HK-2 (cell line): ENCODE results near the gene LIMCH1.

ENCODE experiments used
- DNase-seq: peaks from one replicate; pipeline ENCODE4 v3.0.0-alpha.2; 2018; ENCODE audit not compliant: unreplicated experiment

Gene LIMCH1

DNA sequence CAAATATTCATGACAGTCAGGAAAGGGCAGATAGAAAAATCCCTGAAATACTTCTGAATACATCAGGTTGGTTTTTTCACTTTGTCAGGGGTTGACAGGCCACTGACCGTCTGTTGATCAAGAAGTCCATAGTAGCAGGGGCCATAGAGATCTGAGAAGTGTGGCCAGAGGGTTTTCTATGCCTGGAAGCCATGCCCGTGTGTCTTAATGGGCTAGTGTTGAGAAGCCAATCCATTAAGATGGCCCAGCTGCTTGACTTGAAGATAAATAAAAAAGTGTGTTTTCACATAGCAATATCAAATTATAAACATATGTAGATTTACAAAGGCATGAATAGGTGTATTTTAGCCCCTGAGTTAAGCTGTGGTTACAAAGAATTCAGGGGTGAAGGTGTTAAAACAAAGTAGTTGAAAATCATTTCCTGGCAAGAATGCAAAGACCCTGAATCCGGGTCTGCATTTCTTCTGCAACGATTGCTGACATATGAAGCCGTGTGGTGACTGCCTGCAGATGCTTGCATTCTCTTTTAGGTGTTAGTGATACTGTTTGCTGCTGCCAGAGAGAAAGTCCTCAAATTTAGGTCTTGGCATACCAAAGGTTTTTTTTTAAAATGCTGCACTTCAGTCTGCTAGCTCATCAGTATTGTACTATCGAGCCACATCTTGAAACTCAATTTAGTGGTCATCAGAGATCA lies 9.3 kb upstream of the LIMCH1 start:
- no peak for DNase-seq

GRCh38 chr4:41530741-41531140 lies 7.2 kb upstream of the LIMCH1 start:
- DNase-seq: no peak

DNA sequence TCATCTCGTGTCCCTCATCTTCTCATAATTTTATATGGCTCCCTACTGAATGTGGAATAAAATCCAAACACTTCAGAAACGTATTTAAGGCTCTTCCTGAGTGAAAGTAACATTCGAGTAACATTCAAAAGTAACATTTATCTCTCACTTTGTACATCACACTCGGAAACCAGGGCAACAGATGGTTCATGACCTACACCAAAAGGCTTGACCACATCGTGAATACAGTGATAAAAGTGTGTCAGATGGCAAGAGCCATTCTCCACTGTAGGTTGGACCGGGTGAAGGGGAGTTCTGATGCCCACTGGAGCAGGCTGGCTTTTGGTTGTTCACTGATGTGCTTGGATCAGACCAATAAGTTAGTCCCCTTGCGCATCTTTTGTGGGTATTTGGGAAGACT lies 5.6 kb upstream of the LIMCH1 start:
- DNase-seq: no peak

DNA sequence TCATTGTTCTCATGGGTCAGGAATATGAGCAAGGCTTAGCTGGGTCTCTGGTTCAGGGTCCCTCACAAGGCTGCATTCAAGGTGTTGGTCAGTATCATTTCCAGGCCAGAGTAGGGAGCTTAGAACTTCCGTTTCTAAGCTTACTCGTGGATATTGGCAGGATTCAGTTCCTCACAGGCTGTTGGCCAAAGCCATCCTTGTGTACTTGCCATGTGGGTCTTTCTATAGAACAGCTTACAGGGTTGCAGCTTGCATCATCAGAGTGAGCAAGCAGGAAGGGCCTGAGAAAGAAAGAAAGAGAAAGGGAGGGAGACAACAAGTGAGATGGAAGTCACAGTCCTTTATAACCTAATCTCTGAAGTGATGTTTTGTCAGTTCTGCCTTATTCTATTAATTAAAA lies 5.1 kb upstream of the LIMCH1 start:
- no peak for DNase-seq

GRCh38 chr4:41533680-41534079 lies 4.3 kb upstream of the LIMCH1 start:
- no peak for DNase-seq

DNA sequence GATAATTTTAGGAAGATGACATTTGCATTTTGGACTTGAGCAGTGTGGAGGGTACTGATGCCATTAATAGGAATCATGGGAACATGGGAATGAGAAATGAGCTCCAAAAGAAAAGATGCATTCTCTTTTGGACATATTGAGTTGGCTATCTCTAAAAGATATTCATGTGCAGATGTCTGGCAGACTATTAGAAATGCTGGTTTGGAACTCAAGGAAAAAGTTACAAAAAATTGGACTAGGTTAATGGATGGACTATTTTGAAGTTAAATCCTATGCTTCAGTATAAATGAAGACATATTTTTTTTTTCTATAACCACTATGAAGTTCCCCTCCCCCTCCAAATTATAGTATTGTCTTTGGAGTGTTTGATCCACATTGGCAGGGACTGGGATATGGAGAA lies 3.6 kb upstream of the LIMCH1 start:
- DNase-seq: no peak

- DNase-seq: no peak
Measured at GRCh38 chr4:41535911-41536371, 2.0 kb upstream of the LIMCH1 start.

DNA sequence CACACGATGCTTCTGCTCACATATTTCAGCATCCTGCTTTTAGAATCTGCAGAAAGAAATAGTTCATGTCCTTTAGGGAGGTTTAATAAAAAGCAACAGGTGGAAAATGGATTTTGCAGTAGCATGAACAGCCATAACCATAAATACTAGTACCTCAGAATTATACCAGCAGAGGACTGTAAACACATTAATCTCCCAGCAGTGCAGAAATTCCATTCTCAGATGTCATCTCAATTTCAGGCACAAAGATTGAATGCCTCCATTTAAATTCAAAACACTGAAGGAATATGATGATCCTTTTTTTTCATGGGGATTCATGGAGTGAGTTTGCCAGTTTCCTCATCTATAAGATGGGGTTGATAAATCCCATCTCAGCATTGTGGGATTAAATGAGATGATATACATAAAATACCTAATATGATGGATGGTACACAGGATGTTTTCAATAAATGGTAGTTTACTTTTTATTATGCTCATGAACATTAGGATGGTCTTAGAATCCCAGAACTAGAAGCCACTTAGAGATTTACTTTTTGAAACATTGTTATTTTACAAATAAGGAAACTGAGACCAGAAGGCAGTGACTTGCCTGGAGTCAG lies 566 bp upstream of the LIMCH1 start:
- no peak for DNase-seq

DNA sequence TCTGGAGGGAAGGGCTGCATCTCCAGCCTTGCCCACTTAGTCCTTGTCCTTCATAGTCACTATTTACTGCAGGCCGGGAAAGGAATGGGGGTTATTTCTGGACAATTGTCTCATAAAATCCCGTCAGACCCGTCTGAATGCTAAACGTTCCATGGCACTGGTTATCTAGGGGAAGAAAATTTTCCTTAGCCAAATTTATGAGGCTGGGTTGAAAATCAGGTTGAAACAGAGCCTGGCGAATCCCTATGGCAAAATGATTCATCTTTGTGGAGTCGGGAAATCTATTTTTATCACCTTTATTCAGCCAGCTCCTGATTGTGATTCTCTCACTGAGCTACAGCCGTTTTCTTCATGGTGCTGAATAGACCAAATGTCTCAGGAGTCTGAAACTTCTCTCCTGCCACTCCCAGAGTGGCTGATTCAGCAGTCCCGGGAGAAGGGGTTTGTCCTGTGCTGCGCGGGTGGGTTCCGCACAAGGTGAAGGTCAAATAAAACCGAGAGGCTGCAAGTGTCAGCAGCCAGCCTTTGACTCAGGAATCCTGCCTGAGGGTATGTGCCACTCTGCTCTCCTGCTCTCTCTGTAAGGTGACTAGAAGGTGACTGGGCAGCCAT lies 1.0 kb downstream of the LIMCH1 start:
- no peak for DNase-seq

GRCh38 chr4:41539711-41540110 lies 1.8 kb downstream of the LIMCH1 start:
- DNase-seq: no peak

DNA sequence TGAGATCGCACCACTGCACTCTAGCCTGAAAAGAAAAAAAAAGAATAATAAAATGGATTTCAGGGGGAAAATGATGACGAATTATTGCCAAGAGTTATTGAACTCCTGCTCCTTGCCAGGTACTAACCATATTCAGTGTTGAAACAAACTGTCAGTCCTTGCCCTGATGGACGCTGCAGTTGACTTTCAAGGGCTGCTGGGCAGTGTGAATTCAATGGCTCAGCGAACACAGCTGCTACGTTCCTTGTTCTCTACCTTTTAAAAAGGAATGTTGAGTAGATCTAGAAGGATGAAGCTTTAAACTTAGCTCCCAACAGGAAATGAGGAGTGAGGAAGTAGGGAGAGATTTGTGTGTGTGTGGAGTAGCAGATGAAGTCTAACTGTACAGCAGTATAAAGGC lies 2.7 kb downstream of the LIMCH1 start:
- DNase-seq: no peak

DNA sequence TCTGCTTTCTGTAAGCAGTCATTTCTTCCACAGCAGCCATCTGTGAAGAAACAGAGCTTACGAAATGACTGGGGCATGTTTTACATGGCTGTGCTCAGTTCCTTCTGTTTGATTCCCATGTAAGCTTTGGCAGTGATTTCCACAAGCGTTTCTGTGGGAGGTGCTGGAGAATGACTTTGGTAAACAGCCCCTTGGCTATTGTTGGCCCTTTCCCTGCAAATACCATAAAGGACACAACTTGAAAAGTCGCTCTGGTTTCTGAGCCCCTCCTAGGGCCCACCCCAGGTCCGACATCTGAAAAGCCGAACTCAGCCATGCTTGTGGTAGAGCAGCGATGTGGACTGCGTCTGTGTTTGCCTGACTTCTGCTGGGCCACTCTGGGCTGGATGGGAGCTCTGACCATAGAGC lies 3.7 kb downstream of the LIMCH1 start:
- DNase-seq: no peak

DNA sequence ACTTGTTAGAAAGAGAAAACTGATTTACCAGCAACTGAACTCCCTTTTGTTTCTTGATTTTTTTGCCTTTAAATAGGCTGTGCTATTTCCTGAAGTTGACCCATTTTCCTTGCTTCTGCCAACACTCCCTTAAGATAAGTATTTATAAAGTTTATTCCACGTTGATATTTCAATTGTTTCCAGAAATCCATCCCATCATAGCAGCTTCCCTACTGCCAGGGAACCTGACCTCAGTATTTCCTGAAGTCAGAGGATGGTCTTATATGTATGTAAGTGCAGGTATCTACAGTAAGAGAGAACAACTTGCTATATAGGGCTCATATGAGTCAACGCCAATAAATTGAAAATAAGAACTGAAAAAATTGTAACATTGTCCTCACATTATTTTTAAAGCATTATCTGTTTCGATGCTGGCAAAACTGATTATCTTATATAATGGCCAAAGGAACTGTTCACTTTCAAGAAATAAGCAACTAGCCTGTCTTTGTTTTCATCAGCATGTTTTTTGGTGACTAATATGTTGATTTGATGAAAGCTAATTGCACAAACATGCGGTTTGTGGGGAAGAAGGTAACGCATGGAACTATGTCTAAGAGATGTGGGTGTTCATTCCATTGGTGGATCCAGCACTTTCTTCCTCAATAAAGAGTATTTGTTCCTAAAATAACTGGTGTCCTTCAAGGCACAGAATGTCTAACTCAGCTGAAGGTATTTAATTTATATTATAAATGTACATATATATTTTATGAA lies 4.7 kb downstream of the LIMCH1 start:
- DNase-seq: no peak

DNA sequence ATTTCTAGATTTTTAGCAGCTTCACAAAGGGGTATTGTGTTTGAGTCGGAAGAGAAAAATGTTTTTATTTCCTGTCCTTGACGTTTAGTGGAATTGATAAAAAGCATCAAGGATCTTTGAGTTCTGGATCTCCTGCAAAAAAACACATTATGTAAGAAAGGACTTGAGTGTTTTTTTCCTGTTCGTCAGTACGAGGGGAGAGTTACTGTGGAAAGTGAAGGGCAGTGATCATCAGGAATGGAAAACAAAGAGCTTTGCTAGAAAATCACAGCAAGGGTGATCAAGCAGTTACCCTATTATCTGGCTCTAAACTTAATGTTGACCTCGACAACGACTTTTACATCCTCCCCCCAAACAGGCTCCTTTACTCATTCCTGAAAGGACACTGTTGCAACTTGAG lies 7.3 kb downstream of the LIMCH1 start:
- DNase-seq: no peak

DNA sequence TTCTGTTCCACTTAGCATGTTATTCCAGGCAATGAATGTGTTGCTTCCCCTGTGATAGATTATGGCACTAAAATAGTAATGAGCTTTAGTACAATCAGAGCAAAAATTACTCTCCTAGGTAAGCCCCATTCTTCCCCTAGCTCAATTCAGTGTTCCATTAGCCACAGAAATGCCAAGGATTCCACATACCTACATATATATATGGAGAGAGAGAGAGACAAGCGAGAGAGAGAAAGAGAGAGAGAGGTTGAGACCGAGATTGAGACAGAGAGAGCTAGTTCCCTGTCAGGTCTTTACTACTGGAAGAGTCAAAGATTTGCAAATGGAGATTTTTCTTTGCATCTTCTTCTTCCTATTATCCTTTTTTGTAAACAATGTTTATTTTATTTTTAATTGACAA lies 8.7 kb downstream of the LIMCH1 start:
- no peak for DNase-seq

- no peak for DNase-seq
Measured at GRCh38 chr4:41548305-41548880, 10.4 kb downstream of the LIMCH1 start.

DNA sequence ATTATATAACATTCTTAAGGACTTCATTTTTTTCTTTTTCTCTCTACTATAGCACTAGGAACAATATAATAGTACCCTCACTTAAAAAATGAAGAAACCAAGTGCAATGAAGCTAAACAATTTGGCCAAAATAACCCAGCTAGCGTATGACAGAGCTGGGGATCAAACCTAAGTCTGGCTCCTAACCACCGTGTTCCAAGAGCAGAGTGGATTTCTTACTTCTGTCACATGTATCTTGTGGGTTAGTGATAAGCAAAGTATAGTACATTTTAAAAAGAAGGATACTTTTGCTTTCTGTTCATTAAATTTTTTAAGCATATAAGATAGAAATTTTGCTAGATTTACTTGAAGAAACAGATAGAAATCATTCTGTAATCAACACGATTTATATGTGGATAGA lies 11.5 kb downstream of the LIMCH1 start:
- DNase-seq: no peak

DNA sequence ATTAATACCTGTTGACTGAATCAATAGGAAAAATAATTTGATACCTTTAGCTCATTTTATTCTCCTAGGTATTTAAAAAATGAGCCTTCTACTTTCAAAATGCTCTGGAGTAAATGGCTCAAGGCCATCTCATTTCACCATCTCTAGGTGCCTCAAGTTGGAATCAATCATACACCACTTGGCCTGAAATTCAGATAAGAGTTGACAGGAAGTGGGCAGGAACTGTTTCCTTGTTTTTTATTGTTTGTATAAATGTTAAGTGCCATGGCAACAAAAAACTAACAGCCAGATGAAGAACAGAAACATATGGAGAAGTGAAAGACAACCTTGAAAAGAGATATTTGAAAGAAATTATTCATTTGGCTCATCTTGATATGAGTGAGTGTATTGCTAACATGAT lies 12.4 kb downstream of the LIMCH1 start:
- DNase-seq: no peak

DNA sequence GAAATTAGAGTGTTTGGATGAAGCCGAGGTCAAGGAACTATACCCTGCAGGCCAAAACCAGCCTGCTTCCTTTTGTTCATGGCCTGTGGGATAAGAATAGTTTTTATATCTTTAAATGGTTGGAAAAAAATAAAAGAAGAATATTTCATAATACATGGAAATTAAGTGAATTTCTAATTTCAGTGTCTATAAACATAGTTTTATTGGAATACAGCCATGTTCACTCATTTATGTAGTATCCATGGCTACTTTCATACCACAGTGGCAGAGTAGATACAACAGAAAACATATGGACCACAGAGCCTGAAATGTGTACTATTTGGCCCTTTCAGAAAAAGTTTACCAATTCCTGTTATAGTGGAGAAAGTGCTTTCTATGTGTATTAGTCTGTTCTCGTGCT lies 13.6 kb downstream of the LIMCH1 start:
- DNase-seq: no peak

DNA sequence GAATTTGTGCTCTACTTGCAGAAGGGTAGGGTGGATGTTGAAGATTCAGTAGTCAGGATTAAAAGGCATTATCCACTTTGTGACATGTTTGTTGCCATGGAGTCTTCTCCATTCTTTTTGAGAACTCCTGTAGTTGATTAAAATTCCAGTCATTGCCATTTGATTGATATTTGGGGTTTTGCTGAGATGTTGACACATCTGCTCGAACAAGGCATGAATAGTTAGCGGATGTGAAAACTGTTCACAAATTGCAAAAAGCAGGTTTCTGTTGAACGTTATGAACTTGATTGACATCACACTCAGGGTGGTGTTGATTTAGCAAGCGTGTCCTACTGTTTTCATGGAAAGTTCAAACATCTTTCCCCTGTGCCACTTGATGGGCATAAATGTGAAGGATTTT lies 16.9 kb downstream of the LIMCH1 start:
- DNase-seq: no peak

DNA sequence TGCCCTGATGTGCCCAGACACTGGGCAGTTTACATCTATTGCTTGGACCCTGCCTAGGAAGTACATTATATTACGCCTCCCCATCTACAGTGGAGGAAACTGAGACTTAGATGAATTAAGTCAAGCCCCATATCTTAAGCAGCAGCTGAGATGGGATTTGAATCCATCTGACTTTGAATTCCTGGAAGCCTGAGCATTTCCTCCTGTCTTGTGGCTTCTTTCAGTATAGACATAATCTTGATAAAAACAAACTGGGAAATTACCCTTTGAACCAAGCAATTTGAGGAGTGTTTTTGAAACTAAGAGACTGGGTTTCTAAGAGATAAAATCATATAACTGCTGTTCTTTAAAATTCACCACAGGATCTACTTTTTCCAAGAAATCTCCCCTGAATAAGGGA lies 18.6 kb downstream of the LIMCH1 start:
- no peak for DNase-seq

- DNase-seq: no peak
Measured at GRCh38 chr4:41559940-41560516, 22.1 kb downstream of the LIMCH1 start.
